H9 (cell line): ENCODE data around the gene MUC5AC. TPM values are rescaled to one million over a fixed set of nuclear protein-coding genes. Genes with fewer than 3 reads are reported as not detected.

ENCODE experiments used
- DNase-seq: peaks from one replicate; pipeline ENCODE4 v3.0.0-alpha.2; 2017
- H2AFZ ChIP-seq: one replicate; pipeline ENCODE4 v1.6.1; 2013; ENCODE audit warnings: mild to moderate bottlenecking, low read length, control low read depth, moderate library complexity
- H2AK5ac ChIP-seq: 2 replicates; pipeline ENCODE4 v1.6.1; 2013; ENCODE audit warnings: low read length, control low read depth, mixed read lengths; ENCODE audit not compliant: insufficient read length
- H2BK120ac ChIP-seq: one replicate; pipeline ENCODE4 v1.6.1; 2013; ENCODE audit warnings: low read depth, mild to moderate bottlenecking, low read length, control low read depth, inconsistent platforms; ENCODE audit not compliant: poor library complexity, severe bottlenecking
- H2BK12ac ChIP-seq: 2 replicates; pipeline ENCODE4 v1.6.1; 2013; ENCODE audit warnings: low read length, control low read depth, mixed read lengths, low read depth; ENCODE audit not compliant: insufficient read length
- H2BK15ac ChIP-seq: 2 replicates; pipeline ENCODE4 v1.6.1; 2013; ENCODE audit warnings: low read depth, low read length, control low read depth
- H2BK20ac ChIP-seq: one replicate; pipeline ENCODE4 v1.6.1; 2013; ENCODE audit warnings: low read depth, mild to moderate bottlenecking, low read length, control low read depth, inconsistent platforms; ENCODE audit not compliant: poor library complexity, severe bottlenecking
- H2BK5ac ChIP-seq: 2 replicates; pipeline ENCODE4 v1.6.1; 2013; ENCODE audit warnings: low read length, control low read depth, mixed read lengths; ENCODE audit not compliant: insufficient read length
- H3K14ac ChIP-seq: 2 replicates; pipeline ENCODE4 v1.6.1; 2013; ENCODE audit warnings: low read length, control low read depth; ENCODE audit not compliant: insufficient read depth
- H3K18ac ChIP-seq: 2 replicates; pipeline ENCODE4 v1.6.1; 2013; ENCODE audit warnings: low read depth, mild to moderate bottlenecking, mixed read lengths, low read length, control low read depth; ENCODE audit not compliant: insufficient read length
- H3K23ac ChIP-seq: 2 replicates; pipeline ENCODE4 v1.6.1; 2013; ENCODE audit warnings: low read length, control low read depth, mixed read lengths, low read depth; ENCODE audit not compliant: insufficient read length
- H3K23me2 ChIP-seq: 2 replicates; pipeline ENCODE4 v1.6.1; 2013; ENCODE audit warnings: low read depth, mild to moderate bottlenecking, mixed read lengths, low read length, control low read depth; ENCODE audit not compliant: insufficient read length, poor library complexity, severe bottlenecking
- H3K27ac ChIP-seq: 2 replicates; pipeline ENCODE4 v1.5.1; 2013; ENCODE audit warnings: low read length, control low read depth, mixed read lengths, low read depth; ENCODE audit not compliant: insufficient read length
- H3K27me3 ChIP-seq: 2 replicates; pipeline ENCODE4 v1.6.1; 2013; ENCODE audit warnings: low read length, control low read depth, inconsistent platforms; ENCODE audit not compliant: insufficient read depth
- H3K4ac ChIP-seq: 2 replicates; pipeline ENCODE4 v1.6.1; 2013; ENCODE audit warnings: low read depth, mild to moderate bottlenecking, control low read depth, inconsistent platforms, low read length, moderate library complexity
- H3K4me1 ChIP-seq: 2 replicates; pipeline ENCODE4 v1.6.1; 2013; ENCODE audit warnings: low read length, control low read depth, inconsistent platforms; ENCODE audit not compliant: insufficient read depth
- H3K4me2 ChIP-seq: 2 replicates; pipeline ENCODE4 v1.6.1; 2013; ENCODE audit warnings: low read length, control low read depth, mixed read lengths; ENCODE audit not compliant: insufficient read length, insufficient read depth
- H3K56ac ChIP-seq: 2 replicates; pipeline ENCODE4 v1.6.1; 2013; ENCODE audit warnings: low read depth, mild to moderate bottlenecking, mixed read lengths, low read length, control low read depth; ENCODE audit not compliant: insufficient read length
- H3K79me1 ChIP-seq: 2 replicates; pipeline ENCODE4 v1.6.1; 2013; ENCODE audit warnings: low read depth, mild to moderate bottlenecking, moderate library complexity, low read length, control low read depth, inconsistent platforms; ENCODE audit not compliant: insufficient read depth, poor library complexity, severe bottlenecking
- H3K79me2 ChIP-seq: 2 replicates; pipeline ENCODE4 v1.6.1; 2013; ENCODE audit warnings: low read length, control low read depth, inconsistent platforms; ENCODE audit not compliant: insufficient read depth
- H3K9ac ChIP-seq: 2 replicates; pipeline ENCODE4 v1.6.1; 2013; ENCODE audit warnings: low read length, control low read depth, mixed read lengths; ENCODE audit not compliant: insufficient read length; ENCODE audit errors: extremely low read depth
- H3K9me3 ChIP-seq: one replicate; pipeline ENCODE4 v1.6.1; 2013; ENCODE audit warnings: low read depth, low read length, inconsistent platforms; ENCODE audit not compliant: control insufficient read depth
- H3T11ph ChIP-seq: one replicate; pipeline ENCODE4 v1.6.1; 2013; ENCODE audit warnings: mild to moderate bottlenecking, low read length, control low read depth, inconsistent platforms
- H4K20me1 ChIP-seq: one replicate; pipeline ENCODE4 v1.6.1; 2013; ENCODE audit not compliant: control insufficient read depth, insufficient read length, insufficient read depth
- H4K5ac ChIP-seq: 2 replicates; pipeline ENCODE4 v1.6.1; 2013; ENCODE audit warnings: low read depth, mild to moderate bottlenecking, mixed read lengths, low read length, control low read depth; ENCODE audit not compliant: insufficient read length
- H4K8ac ChIP-seq: replicated peaks from 2 replicates; pipeline ENCODE4 v1.6.1; 2013; ENCODE audit warnings: low read length, control low read depth, mixed read lengths, low read depth; ENCODE audit not compliant: insufficient read length
- H4K91ac ChIP-seq: 2 replicates; pipeline ENCODE4 v1.6.1; 2013; ENCODE audit warnings: low read depth, mild to moderate bottlenecking, moderate library complexity, mixed read lengths, low read length, control low read depth; ENCODE audit not compliant: insufficient read length
- H3K27ac Mint-ChIP-seq, 3 experiments: 2 replicates in 2 of 3; 3 replicates in 1 of 3; pipeline ENCODE4 v1.8.0; 2020 to 2021; ENCODE audit warnings: mixed read lengths in 3 of 3, mild to moderate bottlenecking in 1 of 3, moderate library complexity in 1 of 3
- H3K27me3 Mint-ChIP-seq: 2 replicates; pipeline ENCODE4 v1.8.0; 2021; ENCODE audit warnings: low read depth, mild to moderate bottlenecking, moderate library complexity, mixed read lengths
- H3K36me3 Mint-ChIP-seq, 3 experiments: 2 replicates in 2 of 3; 3 replicates in 1 of 3; pipeline ENCODE4 v1.8.0; 2020 to 2021; ENCODE audit warnings: low read depth in 3 of 3, mixed read lengths in 3 of 3; ENCODE audit not compliant: insufficient read depth in 1 of 3
- H3K4me1 Mint-ChIP-seq, 2 experiments: 2 replicates each; pipeline ENCODE4 v1.8.0; 2020; ENCODE audit warnings: mixed read lengths in 2 of 2
- H3K4me3 Mint-ChIP-seq, 2 experiments: 2 replicates in 1 of 2; 3 replicates in 1 of 2; pipeline ENCODE4 v1.8.0; 2020 to 2021; ENCODE audit warnings: mild to moderate bottlenecking in 2 of 2, mixed read lengths in 2 of 2, moderate library complexity in 1 of 2
- H3K9me3 Mint-ChIP-seq, 2 experiments: 2 replicates in 1 of 2; 3 replicates in 1 of 2; pipeline ENCODE4 v1.8.0; 2020; ENCODE audit warnings: mild to moderate bottlenecking in 2 of 2, mixed read lengths in 2 of 2, moderate library complexity in 1 of 2
- CTCF ChIP-seq: fragments of 200-600 bp; sonication (generic); conservative IDR thresholded peaks from 3 replicates; pipeline ENCODE4 v1.8.0; 2021; ENCODE audit warnings: antibody characterized with exemption, mild to moderate bottlenecking
- WGBS: extraction: QIAGEN DNeasy Blood & Tissue Kit; methylation state at CpG from one replicate; pipeline ENCODE4 v1.1.7; 2013; ENCODE audit warnings: missing lambda C conversion rate, low lambda C conversion rate, mixed read lengths; ENCODE audit not compliant: insufficient read length; ENCODE audit errors: extremely low coverage; 5-methylcytosine and 5-hydroxymethylcytosine counted together
- total RNA-seq: library from RNA; stranded (reverse); gene quantifications from 2 replicates; pipeline ENCODE4 v1.2.1, GENCODE V29; 2021

The MUC5AC gene
- total RNA-seq, 1 experiment from 2014 or later: not detected

- H3K23ac ChIP-seq: no peak overlapping the region
- WGBS: no CpG with 5 or more reads among the region's 33 CpGs
Measured at GRCh38 chr11:1128311-1129142, 29.2 kb upstream of the MUC5AC start.

More at GRCh38 chr11:1128311-1129142, 29.2 kb upstream of the MUC5AC start:
- H3T11ph ChIP-seq: no peak overlapping the region
- H2BK120ac ChIP-seq: no peak overlapping the region
- no peak for TF ChIP-seq CTCF
- no peak overlapping the region for H2AFZ ChIP-seq
- Mint-ChIP-seq H3K27me3 (peaks cover 17% of the 10 kb centered on the region), H3K9me3 (peaks cover 4 to 9% of the 10 kb centered on the region in 2 experiments; a peak in 4 of 5 replicates), H3K4me1 (no peaks in the 10 kb centered on the region; a peak in 1 of 4 replicates), H3K27ac (no peak overlapping the region), H3K4me3 (no peak overlapping the region), H3K36me3 (no peaks in the 10 kb centered on the region)
- H3K27ac ChIP-seq: no peak overlapping the region
- H3K79me2 ChIP-seq: no peaks in the 10 kb centered on the region
- H2AK5ac ChIP-seq: no peak overlapping the region
- no peak overlapping the region for H3K18ac ChIP-seq
- no peak overlapping the region for H2BK20ac ChIP-seq
- no peak overlapping the region for H2BK5ac ChIP-seq
- no peaks in the 10 kb centered on the region for H3K79me1 ChIP-seq
- H3K4me2 ChIP-seq: no peak overlapping the region
- H3K9me3 ChIP-seq: no peaks in the 10 kb centered on the region
- H4K20me1 ChIP-seq: no peaks in the 10 kb centered on the region
- no peaks in the 10 kb centered on the region for H3K4me1 ChIP-seq
- H3K14ac ChIP-seq: no peak overlapping the region
- no peak overlapping the region for H4K8ac ChIP-seq
- no peaks in the 10 kb centered on the region for H3K23me2 ChIP-seq
- no peak overlapping the region for H3K56ac ChIP-seq
- H2BK15ac ChIP-seq: no peak overlapping the region
- no peak overlapping the region for H2BK12ac ChIP-seq
- no peak overlapping the region for H3K4ac ChIP-seq
- H3K9ac ChIP-seq: no peak overlapping the region
- no peak overlapping the region for H4K91ac ChIP-seq
- DNase-seq: peak; percentile 17
- no peak overlapping the region for H4K5ac ChIP-seq
- H3K27me3 ChIP-seq: no peaks in the 10 kb centered on the region
